OCI-M1 (cell line): ENCODE data around the gene ADAMTS9.

Experiments
- DNase-seq: peaks from one replicate; lab custom pipeline; 2025; lab: John Stamatoyannopoulos, UW

ADAMTS9 gene

DNA sequence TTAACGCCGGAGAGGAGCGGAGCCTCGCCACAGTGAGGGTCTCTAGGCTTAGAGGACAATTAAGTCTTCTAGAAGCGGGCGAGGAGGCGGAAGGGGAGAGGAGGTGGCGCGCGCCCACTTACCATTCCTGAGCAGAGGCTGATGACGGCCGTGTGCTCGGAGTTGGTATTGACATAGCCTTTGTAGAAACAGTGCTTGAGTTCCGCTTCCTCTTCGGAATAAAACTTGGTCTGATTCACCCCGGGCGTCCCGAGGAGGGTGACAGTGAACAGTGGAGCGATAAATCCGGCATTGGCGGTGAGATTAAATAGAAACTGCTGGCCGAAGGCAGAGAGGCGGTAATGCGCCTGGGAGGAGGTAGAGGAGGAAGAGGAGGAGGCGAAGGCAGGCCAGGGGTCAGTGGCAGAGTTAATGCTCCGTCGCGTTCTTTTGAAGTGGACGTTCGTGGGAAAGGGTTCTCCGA is 1.3 kb downstream of the ADAMTS9 start:
- DNase-seq = no peak

DNA sequence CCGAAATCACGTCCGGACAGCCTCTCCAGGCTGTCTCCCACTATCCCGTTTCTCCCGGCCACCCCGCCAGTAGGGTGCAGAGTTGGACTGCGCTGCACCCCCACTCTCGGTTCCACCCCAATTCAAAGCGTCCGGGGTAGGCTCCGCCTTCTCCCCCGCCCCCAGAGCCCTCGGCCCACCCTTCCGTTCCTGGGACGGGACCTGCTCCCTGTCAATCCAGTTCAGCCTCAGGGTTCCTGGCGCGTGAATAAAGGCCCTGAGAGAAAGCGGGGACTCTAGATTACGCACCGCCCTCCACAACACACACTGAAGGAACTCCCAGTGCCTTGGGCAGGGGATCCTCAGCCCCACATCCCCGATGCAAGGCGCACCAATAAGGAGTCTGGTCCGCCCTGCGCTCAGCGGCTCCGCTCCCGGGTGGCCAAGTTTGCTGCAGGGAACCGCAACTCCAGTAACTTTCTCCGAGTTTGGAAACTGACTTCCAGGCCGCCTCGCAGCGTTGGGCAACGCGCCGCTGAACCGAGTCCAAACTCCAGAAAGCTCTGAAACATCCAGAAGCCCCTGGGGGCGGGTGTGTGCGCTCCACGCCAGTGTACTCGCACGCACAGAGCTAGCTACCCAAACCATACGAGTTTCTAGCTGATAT is 1.9 kb downstream of the ADAMTS9 start:
- no peak for DNase-seq

DNA sequence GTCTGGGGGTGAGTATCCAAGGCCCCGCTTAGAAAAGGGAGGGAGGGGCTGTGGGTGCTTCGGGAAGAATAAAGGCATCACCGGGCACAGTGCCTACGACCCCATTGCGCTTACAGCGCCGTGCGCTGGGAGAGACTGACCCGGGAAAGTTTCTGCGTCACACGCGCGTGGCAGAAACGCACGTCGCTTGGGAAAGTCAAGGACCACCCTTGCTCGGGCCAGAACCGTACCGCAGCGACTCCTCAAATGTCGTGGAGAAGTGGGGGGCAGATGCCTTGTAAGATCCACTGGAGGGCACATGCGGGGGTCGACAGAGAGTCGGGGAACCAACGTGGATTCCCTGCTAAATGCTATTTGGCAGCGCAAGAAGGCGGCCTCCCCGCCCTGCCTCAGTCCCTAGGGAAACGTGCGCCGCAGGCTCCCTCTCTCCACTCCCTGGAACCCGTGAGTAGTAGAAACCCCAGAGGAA is 2.4 kb downstream of the ADAMTS9 start:
- no peak for DNase-seq

DNA sequence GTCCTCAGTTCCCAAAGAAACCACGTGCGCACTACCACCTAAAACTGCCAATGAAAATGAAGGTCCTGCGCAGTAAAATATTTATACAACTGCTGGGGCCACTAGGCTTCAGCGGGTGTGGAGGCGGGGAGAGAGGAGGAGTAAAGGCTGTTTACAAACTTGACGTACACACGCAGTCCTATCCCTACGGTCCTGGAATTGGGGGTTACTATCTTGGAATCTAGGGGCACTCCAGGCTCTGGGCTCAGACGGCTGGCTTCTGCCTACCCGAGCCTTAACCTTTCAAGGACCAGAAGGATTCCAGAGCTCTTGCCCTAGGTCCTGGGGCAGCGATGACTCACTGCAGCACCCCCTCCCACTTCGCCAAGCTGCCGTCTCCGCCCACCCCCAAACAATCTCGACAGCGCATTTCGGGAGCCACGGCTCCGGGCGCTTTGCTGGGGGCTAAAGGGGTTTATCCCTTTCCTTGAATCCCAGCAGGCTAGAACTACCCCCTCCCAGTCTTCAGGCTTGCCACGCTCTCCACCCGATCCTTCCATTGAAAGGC is 3.0 kb downstream of the ADAMTS9 start:
- DNase-seq = no peak

DNA sequence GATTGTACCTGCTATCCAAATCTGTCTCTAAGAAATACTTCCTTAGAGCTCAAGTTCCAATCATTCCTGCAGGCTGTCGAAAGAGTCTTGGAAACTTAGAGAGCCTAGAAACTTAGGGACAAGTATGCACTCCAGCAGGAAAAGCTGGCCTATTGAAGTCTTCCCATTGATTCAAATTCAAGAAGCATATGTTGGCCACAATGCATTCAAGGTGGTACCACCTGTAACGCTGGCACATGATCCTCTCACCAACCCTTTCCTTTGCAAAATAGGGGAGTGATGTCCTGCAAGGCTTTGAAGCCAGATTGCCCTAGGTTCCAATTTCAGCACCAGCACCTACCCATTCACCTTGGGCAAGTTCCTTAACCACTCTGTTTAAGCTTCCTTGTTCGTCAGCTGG is 6.0 kb downstream of the ADAMTS9 start:
- DNase-seq = no peak

DNA sequence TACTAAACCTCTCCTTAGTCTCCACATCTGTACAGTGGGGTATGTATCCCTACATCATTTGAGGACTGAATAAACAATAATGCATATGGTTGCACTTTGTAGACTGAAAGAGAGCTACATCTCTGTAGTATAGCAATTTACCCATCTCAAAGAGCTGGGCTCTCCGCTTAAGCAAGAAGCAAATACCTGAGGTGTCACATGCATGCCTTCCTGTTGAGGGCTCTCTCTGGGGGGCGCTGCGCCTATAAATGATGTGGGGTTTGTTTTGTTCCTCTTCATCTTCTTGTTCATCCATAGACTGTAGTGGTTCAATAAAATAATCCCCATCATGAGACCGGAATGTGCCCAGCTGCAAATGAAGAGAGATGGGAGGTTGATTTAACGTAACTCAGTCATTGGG is 6.8 kb downstream of the ADAMTS9 start:
- no peak for DNase-seq

DNA sequence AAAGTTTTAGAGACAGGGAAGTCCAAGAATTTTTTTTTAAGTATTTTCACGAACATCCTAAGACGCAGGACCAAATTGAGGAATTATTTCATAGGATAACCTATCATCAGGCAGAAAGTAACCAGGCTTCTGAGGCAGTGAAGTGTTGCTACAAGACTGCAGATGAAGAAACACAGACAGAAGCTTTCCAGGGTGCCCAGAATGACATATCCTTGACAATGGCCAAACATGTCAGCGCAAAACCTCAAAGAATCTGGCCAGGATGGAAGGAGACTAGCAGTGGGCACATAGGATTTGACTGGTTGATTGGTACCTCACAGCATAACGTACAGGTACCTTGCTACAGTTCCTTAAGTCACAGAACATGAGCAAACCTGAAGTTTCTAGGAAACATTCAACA is 7.5 kb downstream of the ADAMTS9 start:
- DNase-seq = no peak

DNA sequence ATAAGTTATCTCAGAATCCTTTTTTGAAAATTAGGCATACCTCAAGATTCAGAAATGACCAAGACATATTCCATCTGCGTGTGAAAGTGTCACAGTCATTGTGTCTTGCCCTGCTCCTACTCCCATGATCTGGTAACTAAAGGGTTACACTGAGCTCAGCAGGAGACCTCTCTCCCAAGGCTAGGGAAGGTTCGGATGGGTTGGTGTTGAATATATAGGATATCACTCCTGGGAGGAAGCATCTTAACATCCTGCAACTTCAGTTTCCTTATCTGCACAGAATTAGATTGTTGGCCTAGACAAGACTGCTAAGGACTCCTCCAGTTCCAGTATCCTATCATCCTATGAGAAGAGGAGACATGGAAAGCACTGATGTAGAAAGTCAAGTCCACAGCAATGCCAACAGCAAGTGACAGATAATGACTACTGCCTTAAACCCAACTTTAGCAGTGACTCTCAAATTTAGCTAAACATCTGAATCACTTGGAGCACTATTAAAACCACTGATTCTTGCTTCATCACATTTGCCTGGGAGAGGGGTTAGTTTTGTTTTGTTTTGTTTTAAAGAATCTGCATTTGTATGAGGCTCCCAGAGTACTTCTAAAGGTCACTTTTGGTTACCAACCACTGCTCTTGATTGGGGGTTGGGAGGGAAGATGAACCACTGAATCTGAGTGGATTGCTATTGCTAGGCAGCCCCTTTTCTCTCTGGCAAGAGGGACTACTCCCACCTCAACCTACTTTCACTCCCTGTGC is 9.7 kb downstream of the ADAMTS9 start:
- no peak for DNase-seq

DNA sequence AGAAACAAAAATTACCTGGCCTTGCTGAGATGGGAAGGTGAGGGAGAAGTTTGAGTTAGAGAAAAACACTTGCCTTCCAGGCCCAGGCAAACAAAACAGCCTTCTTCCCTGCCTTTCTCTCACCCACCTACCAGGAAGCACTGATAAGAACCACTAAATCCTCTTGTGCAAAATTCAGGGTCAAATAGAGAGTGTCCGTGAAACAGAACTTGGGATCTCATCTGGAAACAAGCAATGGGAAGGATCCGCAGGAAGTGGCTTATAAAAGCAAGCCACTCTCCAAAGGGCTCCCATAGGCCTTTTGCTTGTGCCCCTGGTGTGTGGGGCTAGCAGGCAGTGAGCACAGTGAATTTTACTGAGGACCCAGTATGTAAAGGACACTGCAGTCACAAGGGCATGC is 11.0 kb downstream of the ADAMTS9 start:
- DNase-seq = no peak

DNA sequence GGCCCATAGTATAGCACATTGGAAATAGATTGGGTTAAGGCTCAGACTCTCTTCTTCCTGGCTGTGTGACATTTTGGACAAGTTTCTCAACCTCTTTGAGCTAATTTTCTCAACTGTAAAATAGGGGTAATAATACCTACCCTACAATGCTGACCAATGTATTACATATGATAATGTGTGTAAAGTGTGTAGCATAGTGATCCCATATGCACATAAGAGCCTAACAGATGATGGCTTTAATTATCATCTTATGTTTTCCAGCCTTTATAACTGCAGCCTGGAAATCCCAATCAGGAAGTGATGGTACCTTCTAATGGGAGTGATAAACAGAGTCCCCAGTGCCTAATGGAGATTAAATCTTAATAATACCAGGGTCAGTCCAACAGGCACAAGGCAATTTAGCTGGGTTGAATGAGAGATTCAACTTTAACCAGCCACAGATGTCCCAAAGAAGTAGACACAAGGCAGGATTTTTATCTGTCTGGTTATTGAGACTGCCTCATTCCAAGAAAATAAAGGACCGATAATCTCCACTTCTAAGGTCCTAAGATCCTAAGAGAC is 12.0 kb downstream of the ADAMTS9 start:
- DNase-seq = no peak

DNA sequence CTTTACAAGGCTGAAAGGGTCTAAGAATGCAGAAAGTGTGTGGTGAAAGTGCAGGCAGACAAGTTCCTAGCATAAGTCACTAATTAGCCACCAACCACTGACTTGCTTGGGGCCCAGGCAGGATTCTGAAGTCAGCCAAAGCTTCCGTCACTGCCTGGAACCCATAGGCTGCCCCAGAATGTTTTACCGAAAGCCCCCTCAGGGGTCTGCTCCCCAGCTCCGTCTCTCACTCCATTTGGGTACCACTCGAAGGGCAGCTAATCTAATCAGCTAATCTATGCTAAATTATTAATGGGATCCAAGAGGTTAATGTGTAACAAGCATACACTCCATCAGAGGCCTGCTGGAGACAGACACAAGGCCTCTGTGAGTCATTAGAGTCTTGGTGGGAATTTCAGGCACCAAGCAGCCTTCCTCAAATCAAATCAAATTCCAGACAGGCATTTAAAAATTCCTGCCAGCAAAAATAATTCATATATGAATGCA is 13.2 kb downstream of the ADAMTS9 start:
- DNase-seq = no peak

DNA sequence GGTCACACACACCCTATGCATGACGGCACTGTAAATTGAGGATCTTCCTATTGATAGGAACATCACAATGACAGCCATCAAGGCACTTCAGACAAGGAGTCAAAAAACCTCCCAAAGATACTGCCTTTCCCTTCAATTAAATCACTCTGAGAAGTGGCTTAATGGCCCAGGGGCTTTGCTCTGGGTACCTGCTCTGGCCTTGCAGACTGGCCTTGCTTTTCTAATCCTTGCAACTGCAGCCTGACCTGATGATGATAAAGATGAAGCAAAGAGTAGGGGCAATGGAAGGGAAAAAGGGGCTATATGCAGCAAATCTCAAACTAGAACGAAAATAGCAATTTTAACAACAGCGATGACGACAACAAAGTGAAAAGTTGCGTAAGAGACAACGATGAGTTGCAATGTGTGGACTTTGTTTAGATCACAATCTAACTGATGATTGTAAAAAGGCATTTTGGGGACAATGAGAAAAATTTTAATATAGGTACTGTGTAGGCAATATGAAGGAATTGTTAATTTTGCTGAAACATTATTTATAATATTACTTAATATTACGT is 14.6 kb downstream of the ADAMTS9 start:
- no peak for DNase-seq

DNA sequence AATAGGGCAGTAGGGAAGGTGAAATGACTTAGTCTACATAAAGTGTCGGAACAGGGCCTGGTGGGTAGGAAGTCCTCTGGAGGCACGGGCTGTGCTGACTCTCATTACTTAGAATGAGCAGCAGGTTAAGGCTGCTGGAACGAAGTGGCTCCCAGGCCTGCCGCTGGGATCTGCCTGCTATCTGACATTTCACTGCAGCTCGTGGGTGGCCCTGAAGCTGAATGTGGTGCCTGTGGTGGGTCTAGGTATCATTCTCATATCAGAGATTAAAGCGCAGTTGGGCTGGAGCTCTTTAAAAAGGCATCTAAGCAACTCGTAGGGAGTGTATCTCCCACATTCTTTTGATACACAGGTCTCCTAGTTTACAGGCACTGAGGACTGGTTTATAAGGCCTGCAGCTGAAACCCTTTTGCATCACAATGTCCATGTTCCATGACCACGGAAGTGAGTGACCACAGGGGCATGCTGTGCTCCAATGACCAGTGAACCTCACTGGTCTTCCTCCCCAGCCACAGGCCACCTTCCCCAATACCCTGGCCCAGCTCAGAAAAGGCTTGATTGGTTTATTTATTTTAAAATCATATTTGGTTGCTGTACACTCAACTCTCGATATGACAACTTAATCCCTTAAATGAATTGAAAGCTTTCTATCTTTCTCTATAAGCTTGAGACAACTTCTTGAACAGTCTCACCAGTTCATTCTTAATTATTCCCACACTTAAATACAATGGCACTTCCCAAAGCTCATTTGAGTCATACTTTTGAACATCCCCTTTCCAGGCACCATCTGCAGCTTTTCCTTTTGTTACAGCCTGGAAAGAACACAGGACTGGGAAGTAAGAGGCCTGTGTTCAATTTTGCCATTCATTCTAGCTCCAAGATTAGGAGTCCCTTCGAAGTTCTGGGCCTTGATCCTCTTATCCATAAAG is 19.0 kb downstream of the ADAMTS9 start:
- no peak for DNase-seq

DNA sequence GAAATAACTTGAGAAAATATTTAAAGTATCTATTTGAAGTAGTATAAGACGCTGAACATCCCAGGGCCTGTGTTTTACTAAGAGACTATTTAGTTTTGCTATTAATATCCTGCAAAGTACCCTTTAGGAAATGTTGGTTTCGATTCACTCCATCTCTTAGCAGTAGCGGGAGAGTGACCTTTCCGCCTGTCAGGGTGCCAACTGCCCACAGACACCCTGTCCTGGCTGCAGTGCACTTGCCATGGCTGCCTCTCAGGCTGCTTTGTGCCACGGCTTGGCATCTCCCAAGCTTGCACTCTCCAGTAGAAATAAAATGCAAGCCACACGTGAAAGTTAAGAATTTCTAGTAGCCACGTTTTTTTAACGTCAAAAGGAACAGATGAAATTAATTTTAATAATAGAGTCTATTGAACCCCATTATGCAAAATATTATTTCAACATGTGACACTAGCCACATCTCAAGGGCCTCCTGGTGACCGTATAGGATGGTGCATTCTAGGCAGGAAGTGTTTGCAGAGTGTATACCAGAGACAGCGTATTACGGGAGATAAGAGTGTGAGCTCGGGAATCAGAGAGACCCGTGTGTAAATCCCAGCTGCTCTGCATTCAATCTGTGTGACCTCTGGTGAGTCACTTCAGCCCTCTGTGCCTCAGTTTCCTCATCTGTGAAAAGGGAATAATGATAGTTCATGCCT is 19.8 kb downstream of the ADAMTS9 start:
- no peak for DNase-seq

DNA sequence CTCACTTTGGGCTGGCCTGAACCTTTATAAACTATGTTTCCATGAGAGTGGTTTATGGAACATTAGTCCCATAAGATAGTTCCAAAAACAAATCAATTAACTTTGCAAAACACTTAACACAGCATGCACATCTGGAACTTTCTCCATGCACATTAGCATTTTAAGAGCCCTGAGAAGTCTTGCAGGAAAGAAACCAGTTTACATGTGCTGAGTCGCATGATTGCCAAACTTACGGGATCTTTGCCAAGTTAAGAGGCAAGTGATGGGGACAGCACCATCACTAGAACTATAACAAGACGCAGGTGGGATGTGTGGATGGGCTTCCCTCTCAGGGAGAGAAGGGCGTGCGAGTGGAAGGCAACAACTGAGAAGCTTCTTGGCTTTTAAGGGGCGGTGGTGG is 20.7 kb downstream of the ADAMTS9 start:
- no peak for DNase-seq

DNA sequence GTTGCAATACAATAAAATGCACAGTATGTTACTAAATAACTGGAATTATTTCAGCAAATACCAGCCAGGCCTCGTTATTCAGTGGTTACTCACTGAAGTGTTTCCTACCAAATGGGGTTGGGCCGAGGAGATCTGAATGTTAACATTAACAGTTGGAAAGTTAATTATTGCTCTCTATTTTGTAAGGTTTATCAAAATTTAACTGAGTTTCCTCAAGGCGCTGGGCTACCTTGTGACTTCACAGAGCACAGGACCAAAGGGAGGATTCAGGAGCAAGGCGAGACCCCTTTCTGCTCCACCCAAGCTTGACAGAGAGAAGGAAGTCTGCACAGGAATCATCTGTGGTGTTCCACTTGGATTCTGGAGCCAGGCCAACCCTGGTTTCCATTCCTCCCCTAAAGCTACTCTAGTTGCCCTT is 21.6 kb downstream of the ADAMTS9 start:
- DNase-seq = no peak

DNA sequence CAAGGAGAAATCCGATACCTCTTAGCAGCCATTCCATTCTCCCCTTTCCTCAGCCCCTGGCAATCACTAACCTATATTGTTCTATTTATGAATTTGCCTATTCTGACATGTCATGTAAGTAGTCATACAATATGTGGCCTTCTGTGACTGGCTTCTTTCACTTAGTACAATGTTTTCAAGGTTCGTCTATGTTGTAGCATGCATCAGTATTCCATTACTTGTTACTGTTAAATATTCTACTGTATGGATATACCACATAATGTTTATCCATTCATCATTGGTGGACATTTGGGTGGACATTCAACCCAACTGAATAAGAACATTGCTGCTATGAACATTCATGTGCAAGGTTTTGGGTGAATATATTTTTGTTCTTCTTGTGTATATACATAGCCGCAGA is 23.4 kb downstream of the ADAMTS9 start:
- DNase-seq = no peak

DNA sequence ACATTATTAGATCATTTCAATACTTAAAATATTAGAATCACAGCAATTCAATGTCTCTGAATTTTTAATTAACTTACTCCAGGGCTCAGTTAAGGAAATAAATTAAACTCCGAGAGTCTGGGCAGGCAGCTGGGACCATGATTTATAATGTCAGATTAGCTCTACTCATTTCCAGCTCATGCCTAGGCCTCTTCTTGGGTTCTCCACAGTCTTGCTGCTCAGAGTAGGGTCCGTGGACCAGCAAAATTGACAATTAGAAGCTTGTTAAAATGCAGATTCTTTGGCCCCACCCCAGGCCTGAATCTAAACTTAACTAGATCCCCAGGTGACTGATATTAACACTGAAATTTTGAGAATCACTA is 28.2 kb downstream of the ADAMTS9 start:
- no peak for DNase-seq

DNA sequence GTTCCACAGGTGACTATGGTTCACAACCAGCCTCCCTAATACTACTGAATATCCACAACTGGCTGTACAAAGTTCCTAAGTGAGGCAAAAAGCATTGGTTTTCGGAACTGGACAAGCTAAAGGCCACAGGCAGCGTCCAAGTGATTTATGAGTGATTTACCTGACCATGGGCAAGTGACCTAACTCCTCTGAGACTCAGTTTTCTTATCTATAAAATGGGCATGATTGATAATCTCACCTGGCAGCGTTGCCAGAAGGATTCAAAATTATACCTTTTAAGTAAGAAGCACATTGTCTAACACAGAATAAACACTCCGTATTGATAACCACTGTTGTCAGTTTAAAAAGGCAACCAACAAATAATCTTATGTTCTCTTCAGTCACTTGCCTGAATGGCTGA is 29.8 kb downstream of the ADAMTS9 start:
- DNase-seq = no peak

DNA sequence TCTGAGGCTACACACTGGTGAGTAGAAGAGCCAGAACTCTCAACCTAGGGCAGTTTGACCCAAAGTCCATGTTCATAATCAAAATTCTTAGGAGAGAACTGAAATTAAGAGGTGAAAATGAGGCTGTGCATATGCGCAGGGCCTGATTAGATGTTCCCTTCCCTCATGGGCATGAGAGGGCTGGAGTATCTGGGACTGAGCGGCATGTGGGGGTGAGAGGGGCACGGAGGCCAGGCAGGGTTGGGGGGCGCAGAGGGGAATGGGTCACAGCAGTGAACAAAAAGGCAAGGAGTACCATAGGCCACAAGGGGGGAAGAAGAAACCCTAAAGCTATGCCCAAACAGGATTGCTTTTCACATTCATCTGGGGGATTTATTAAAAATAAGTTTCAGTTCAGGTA is 31.3 kb downstream of the ADAMTS9 start:
- no peak for DNase-seq

DNA sequence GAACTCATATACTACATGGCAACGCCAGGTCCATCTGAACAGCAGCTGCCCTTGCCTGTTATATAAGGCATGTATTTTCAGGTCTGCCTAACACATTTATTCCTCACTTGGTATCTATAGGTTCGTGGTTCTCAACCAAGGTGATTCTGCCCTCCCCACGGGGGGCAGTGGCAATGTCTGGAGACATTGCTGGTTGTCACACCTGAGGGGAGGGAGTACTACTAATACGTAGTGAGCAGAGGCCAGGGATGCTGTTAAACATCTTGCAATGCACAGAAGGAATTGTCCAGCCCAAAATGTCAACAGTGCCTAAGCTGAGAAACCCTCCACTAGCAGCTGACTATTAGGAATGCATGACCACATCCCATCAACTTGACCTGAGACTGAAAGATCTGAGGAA is 32.6 kb downstream of the ADAMTS9 start:
- DNase-seq = no peak
